BLaER1 treated with 17β-estradiol and CSF1 and Interleukin-3, amounts not matched to agents 10 nM and 100 nM (cell line): ENCODE measurements around the gene SERPINH1.

Source experiments
- H3K27ac ChIP-seq, 11 experiments: shearing (Covaris generic); formaldehyde crosslinking; 2 replicates each; pipeline ENCODE4 v1.8.1; 2022
- H3K27me3 ChIP-seq, 11 experiments: shearing (Covaris generic); formaldehyde crosslinking; 2 replicates each; pipeline ENCODE4 v1.8.1; 2022
- H3K36me3 ChIP-seq, 11 experiments: shearing (Covaris generic); formaldehyde crosslinking; 2 replicates each; pipeline ENCODE4 v1.8.1; 2022
- H3K4me1 ChIP-seq, 10 experiments: shearing (Covaris generic); formaldehyde crosslinking; 2 replicates each; pipeline ENCODE4 v1.8.1; 2022
- H3K4me2 ChIP-seq, 11 experiments: shearing (Covaris generic); formaldehyde crosslinking; 2 replicates each; pipeline ENCODE4 v1.8.1; 2022
- H3K4me3 ChIP-seq, 10 experiments: shearing (Covaris generic); formaldehyde crosslinking; 2 replicates each; pipeline ENCODE4 v1.8.1; 2022
- H3K9ac ChIP-seq, 11 experiments: shearing (Covaris generic); formaldehyde crosslinking; 2 replicates each; pipeline ENCODE4 v1.8.1; 2022
- H3K9me3 ChIP-seq, 11 experiments: shearing (Covaris generic); formaldehyde crosslinking; replicated peaks in 1 of 11; 2 replicates each; pipeline ENCODE4 v1.8.1; 2022
- H4K20me1 ChIP-seq, 11 experiments: shearing (Covaris generic); formaldehyde crosslinking; 2 replicates each; pipeline ENCODE4 v1.8.1; 2022
- Cebpa-rat ChIP-seq, 11 experiments: shearing (Covaris generic); IDR thresholded peaks; 2 replicates each; pipeline ENCODE4 v1.8.1; 2022

SERPINH1 gene

GRCh38 chr11:75527130-75527529 lies 34.9 kb upstream of the SERPINH1 start:
- Histone ChIP-seq H3K4me1 (peaks cover 36 to 91% (median 90%) of the 10 kb centered on the region in 10 experiments), H4K20me1 (peaks cover 0 to 31% (median 23%) of the 10 kb centered on the region in 11 experiments; a peak in 15 of 22 replicates), H3K4me3 (peak overlapping the region in 3 of 10 experiments; percentile 81 to 88 (median 84); a peak in 2 of 20 replicates), H3K27ac (no peak overlapping the region), H3K36me3 (no peaks in the 10 kb centered on the region), H3K9ac (no peak overlapping the region), H3K27me3 (peaks cover 16 to 32% (median 26%) of the 10 kb centered on the region in 11 experiments), H3K4me2 (peak overlapping the region; percentile 10 to 100 (median 99); a peak in 18 of 22 replicates), H3K9me3 (no peaks in the 10 kb centered on the region)
- TF ChIP-seq Cebpa-rat (IDR thresholded peaks at IDR 0.05): no peak

GRCh38 chr11:75527938-75528735 lies 33.9 kb upstream of the SERPINH1 start:
- Histone ChIP-seq H3K27me3 (peaks cover 16 to 26% (median 25%) of the 10 kb centered on the region in 11 experiments), H3K4me3 (no peak overlapping the region), H3K4me2 (peak overlapping the region in 10 of 11 experiments; percentile 15 to 100 (median 96); a peak in 18 of 22 replicates), H3K27ac (no peak overlapping the region), H3K4me1 (peaks cover 35 to 84% (median 82%) of the 10 kb centered on the region in 10 experiments), H4K20me1 (peaks cover 0 to 22% (median 17%) of the 10 kb centered on the region in 11 experiments; a peak in 15 of 22 replicates), H3K9ac (peak overlapping the region in 3 of 11 experiments; percentile 11 to 32 (median 28); a peak in 2 of 22 replicates), H3K36me3 (no peaks in the 10 kb centered on the region), H3K9me3 (no peaks in the 10 kb centered on the region)
- TF ChIP-seq Cebpa-rat (IDR thresholded peaks at IDR 0.05): no peak

DNA sequence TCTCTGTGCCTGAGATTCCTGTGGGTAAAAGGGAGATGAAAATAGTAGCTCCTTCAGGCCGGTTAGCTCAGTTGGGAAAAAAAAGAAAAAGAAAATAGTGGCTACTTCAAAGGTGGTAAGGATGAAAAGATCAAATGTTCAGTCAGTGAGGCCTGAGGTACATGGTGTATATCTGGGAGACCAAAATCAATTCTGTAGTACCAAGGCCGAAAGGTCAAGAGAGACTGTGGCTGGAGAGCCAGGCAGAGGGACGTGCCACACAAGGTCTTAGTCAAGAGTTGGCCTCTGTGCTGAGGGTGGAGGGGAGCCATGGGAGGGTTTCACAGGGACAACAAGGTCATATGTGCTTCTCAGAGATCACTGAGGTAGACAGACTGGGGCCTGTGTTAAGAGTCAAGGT lies 31.5 kb upstream of the SERPINH1 start:
- H3K9me3 ChIP-seq: no peaks in the 10 kb centered on the region
- no peak overlapping the region for H3K4me3 ChIP-seq
- H3K4me2 ChIP-seq: peak overlapping the region in 9 of 11 experiments; percentile 18 to 100 (median 81); a peak in 17 of 22 replicates
- H3K27ac ChIP-seq: no peak overlapping the region
- H3K27me3 ChIP-seq: peaks cover 0 to 1% (median under 1%) of the 10 kb centered on the region in 11 experiments; a peak in 13 of 22 replicates
- TF ChIP-seq Cebpa-rat (IDR thresholded peaks at IDR 0.05): no peak
- peak overlapping the region in 3 of 11 experiments; percentile 11 to 49 (median 27); a peak in 2 of 22 replicates for H3K9ac ChIP-seq
- H3K4me1 ChIP-seq: peaks cover 38 to 82% (median 78%) of the 10 kb centered on the region in 10 experiments
- no peaks in the 10 kb centered on the region for H3K36me3 ChIP-seq
- no peaks in the 10 kb centered on the region for H4K20me1 ChIP-seq

- Histone ChIP-seq H4K20me1 (no peaks in the 10 kb centered on the region), H3K27me3 (no peaks in the 10 kb centered on the region), H3K4me1 (peaks cover 41 to 87% (median 84%) of the 10 kb centered on the region in 10 experiments), H3K4me3 (no peak overlapping the region), H3K27ac (0 out of 22 replicates have a peak overlapping the region, but pooled peaks of 2 of the 11 experiments have one; percentile 12 to 15), H3K36me3 (no peaks in the 10 kb centered on the region), H3K9ac (peak overlapping the region in 1 of 11 experiments; percentile 6; a peak in 1 of 22 replicates), H3K9me3 (no peaks in the 10 kb centered on the region), H3K4me2 (peak overlapping the region in 9 of 11 experiments; percentile 45 to 100 (median 81); a peak in 17 of 22 replicates)
- no peak for TF ChIP-seq Cebpa-rat (IDR thresholded peaks at IDR 0.05)
Observed at GRCh38 chr11:75531325-75531724, 30.7 kb upstream of the SERPINH1 start.

DNA sequence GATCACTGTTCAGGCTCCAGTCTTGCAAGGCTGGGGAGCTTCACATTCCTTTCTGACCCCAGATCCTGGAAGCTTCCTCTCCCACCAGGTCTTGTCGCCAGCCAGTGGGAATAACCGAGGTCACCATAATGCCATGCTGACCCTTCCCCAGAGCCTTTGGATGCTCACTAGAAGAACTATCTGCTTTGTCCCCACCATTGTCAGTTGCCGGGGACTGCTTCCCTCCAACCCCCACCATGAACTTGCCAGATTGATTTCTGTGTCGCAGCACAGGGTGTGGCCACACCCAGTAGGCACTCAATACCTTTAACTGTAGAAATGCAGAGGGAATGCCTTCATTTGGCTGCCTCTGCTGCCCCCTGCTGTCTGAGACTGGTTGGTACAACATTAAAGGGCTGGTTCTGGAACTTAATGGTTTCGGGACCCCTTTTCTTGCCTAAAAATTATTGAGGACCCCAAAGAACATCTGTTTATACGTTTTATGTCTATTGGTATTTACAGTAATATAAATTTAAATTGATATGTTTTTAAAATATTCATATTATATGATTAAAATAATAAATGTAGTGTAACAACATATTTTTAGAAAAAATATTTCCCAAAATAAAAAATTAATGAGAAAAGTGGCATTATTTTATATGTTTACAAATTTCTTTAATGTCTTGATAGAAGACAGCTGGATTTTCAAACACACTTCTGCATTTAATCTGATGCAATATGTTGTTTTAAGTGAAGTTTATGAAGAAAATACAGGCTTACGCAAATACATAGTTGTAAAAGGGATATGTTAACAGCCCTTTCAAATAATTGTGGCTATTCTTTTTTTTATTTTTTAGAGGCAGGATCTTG lies 29.6 kb upstream of the SERPINH1 start:
- no peak overlapping the region for H3K27ac ChIP-seq
- no peaks in the 10 kb centered on the region for H3K9me3 ChIP-seq
- no peak for TF ChIP-seq Cebpa-rat (IDR thresholded peaks at IDR 0.05)
- H3K36me3 ChIP-seq: no peaks in the 10 kb centered on the region
- H3K9ac ChIP-seq: no peak overlapping the region
- no peaks in the 10 kb centered on the region for H4K20me1 ChIP-seq
- H3K4me1 ChIP-seq: peaks cover 47 to 87% (median 84%) of the 10 kb centered on the region in 10 experiments
- no peak overlapping the region for H3K4me3 ChIP-seq
- H3K27me3 ChIP-seq: no peaks in the 10 kb centered on the region
- H3K4me2 ChIP-seq: peak overlapping the region; percentile 30 to 100 (median 61); a peak in 20 of 22 replicates

DNA sequence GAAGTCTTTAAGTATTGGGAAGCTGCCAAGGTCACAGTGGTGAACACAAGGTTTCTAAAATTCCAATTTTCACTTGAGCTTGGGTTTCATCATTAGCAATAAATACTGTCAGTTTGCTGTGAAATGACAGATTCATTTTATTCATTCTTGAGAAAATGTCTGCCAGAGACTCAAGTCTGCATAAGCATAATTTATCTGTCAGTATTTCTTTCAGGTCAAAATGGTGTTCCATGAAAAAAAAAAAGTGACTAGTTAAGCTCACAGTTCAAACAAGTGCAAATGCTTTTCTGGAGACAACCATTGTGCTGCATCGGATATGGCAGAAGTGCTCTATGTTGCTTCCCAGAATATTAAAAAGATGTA lies 28.2 kb upstream of the SERPINH1 start:
- no peak overlapping the region for H3K9ac ChIP-seq
- H3K4me2 ChIP-seq: peak overlapping the region; percentile 34 to 74 (median 58); a peak in 21 of 22 replicates
- H3K27ac ChIP-seq: no peak overlapping the region
- no peak overlapping the region for H3K4me3 ChIP-seq
- TF ChIP-seq Cebpa-rat (IDR thresholded peaks at IDR 0.05): no peak
- peaks cover 46 to 87% (median 84%) of the 10 kb centered on the region in 10 experiments for H3K4me1 ChIP-seq
- no peaks in the 10 kb centered on the region for H3K27me3 ChIP-seq
- H4K20me1 ChIP-seq: no peaks in the 10 kb centered on the region
- H3K36me3 ChIP-seq: no peaks in the 10 kb centered on the region
- no peaks in the 10 kb centered on the region for H3K9me3 ChIP-seq

DNA sequence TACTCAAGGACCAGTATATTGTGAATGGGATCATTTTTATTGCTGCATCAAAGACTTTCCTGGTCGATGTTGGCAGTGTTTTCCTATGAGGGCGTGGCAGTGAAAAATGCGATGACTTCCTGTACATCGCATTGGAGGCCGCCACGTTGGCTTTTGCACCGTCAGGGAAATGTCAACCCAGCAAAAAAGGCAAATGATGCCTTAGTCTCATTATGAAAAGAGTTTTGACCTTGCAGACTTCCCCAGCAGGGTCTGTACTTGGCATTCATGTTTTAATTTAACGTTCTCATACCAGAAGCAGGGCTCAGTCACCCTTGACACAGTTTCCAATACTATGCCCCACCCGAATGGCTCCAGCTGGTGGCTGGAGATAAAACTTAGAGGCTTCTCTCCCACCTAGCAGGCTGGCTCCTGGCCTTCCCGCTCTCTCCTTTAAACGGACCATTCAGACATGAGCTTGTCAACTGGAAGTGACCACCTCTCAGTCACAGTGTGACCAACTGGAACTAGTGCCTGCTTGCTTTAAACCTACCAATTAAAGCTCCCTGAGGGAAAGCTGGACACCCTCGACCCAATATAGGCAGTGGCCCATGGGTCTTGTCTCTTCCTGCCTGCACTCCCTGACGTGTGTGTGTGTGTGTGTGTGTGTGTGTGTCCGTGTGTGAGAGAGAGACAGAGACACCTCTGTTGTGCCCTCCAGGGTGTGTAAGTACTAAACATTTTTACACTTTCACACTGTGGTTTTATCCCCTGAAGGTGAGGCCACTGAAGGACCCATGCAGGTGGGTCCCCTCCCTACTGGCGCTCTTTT lies 27.6 kb upstream of the SERPINH1 start:
- Histone ChIP-seq H3K36me3 (no peaks in the 10 kb centered on the region), H3K27me3 (no peaks in the 10 kb centered on the region), H3K4me2 (peak overlapping the region; percentile 34 to 74 (median 58)), H3K4me3 (no peak overlapping the region), H3K27ac (peak overlapping the region in 1 of 11 experiments; percentile 42; a peak in 1 of 22 replicates), H3K4me1 (peaks cover 46 to 87% (median 83%) of the 10 kb centered on the region in 10 experiments), H3K9ac (peak overlapping the region in 3 of 11 experiments; percentile 1 to 21 (median 9); a peak in 3 of 22 replicates), H4K20me1 (no peaks in the 10 kb centered on the region), H3K9me3 (no peaks in the 10 kb centered on the region)
- no peak for TF ChIP-seq Cebpa-rat (IDR thresholded peaks at IDR 0.05)

DNA sequence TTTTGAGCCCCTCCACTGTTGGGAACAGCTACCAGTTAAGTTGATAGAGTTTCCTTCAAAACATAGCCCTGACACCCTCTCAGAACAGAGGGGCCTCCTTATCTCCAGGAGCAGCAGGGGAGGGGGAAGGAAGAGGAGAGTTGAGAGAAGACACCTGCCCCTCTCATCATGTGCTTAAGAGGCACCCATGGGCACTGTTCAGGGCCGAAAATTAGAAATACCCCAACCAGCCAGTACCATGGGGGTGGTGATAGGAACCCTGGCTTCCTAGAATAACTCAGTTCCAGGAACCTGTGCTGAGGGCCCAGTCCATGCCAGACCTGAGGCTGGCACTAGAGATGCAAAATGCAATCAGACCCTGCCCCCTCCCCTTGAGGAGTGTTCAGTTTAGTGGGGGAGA lies 27.0 kb upstream of the SERPINH1 start:
- H3K4me3 ChIP-seq: no peak overlapping the region
- no peaks in the 10 kb centered on the region for H3K9me3 ChIP-seq
- peaks cover 46 to 83% (median 77%) of the 10 kb centered on the region in 10 experiments for H3K4me1 ChIP-seq
- no peak for TF ChIP-seq Cebpa-rat (IDR thresholded peaks at IDR 0.05)
- peak overlapping the region; percentile 34 to 74 (median 58); a peak in 21 of 22 replicates for H3K4me2 ChIP-seq
- no peaks in the 10 kb centered on the region for H3K36me3 ChIP-seq
- H3K27me3 ChIP-seq: no peaks in the 10 kb centered on the region
- no peaks in the 10 kb centered on the region for H4K20me1 ChIP-seq
- no peak overlapping the region for H3K27ac ChIP-seq
- H3K9ac ChIP-seq: peak overlapping the region in 3 of 11 experiments; percentile 1 to 21 (median 9); a peak in 2 of 22 replicates
